Ecto neural progenitor cell (in vitro differentiated cells): Measurements from ENCODE around the gene CD3E.
"Not testable (repeated sequence)": the region's sequence is repeated elsewhere in the genome, so short reads cannot be mapped to it uniquely, and the experiment has no call there.

Source experiments
- DNase-seq: peaks from one replicate; pipeline ENCODE4 v3.0.0-alpha.2; 2018; ENCODE audit warnings: low spot score

Gene CD3E

DNA sequence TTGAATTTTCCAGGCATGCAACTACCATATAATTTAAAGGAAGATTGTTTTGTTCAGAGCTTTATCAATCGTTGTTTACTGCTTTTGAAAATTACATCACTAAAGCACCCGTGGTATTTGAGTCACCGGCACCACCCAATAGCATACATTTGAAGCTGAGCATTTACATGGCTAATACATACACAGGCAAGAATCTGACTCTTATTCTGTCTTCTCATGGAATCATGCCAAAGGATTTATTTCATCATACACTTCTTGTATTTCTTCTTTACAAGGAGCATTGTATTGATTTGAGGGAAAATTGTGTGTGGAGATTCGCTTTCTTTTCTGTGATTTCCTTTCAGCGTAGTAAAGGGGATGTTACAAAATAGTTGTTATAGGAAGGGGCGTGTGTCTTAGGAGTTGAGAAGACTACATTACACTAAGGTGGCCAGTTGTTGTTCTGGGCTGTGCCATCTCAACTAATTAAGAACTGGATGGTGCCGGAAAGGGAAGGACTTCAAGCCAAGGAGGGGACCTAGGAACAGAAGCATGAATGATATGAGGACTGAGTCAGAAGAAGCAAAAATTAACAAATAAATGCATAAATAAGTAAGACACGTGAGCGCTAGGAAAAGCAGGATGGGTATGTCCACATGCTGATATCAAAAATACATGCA lies 12.9 kb upstream of the CD3E start:
- DNase-seq, result no peak

DNA sequence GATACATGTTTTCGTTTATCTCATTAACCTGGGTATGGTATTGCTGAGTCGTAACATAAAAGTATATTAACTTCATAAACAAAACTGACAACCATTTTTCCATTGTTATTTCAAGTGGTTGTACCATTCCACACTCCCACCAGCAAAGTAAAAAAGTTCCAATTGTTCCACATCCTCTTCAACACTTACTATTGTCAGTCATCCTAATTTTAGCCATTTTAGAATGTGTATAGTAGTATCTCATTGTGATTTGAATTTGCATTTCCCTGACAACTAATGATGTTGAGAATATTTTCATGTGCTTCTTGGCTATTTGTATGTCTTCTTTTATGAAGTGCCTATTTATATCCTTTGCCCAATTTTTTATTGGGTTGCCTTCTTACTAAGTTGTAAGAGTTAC lies 10.5 kb upstream of the CD3E start:
- no peak for DNase-seq

DNA sequence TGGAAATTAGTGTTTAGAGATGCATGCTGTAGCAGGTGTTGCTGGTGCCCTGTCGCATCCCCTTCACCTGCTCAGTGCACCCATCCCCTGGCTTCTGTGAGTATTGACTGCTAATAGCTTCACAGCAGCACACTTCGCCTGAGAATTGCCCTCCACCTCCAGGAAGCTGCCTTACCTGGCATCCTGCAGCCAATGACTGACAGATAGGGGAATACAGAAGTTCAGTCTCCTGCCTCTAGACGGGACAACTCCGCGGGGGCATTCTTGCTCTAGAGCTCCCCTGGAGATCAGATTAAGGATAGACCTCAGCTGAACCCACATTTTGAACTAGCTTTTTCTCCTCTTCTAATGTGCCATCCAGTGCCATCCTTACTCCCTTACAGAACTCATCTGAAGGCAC lies 9.3 kb upstream of the CD3E start:
- no peak for DNase-seq

DNA sequence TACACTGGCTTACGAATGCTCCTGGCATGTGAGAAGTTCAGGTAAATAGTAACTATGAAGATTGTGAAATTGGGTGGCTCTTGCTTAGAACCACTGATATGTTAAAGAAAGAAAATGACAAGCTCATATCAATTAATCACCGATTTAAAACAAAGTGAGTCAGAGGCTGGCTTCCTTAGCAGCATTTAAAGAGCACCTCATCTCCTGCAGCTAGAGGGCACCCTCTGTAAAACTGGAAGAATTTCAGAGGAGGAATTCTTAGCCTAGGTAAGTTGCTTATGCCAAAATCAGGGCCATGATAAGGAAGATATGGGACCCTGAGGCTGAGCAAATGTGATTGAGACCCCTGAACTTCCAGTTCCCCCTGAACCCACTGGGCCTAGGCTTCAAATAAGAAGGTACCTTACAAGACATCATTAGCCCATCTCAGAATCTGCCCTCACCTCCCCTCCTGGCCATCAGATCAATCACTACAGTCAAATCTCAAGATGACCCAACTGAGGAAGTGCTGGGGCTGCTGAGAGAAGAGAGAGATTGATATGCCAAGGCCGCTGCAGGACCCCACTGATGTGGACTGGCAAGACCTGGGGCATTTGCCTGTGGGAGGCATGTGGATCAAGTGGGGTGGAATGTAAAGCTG lies 8.6 kb upstream of the CD3E start:
- DNase-seq, result no peak

DNA sequence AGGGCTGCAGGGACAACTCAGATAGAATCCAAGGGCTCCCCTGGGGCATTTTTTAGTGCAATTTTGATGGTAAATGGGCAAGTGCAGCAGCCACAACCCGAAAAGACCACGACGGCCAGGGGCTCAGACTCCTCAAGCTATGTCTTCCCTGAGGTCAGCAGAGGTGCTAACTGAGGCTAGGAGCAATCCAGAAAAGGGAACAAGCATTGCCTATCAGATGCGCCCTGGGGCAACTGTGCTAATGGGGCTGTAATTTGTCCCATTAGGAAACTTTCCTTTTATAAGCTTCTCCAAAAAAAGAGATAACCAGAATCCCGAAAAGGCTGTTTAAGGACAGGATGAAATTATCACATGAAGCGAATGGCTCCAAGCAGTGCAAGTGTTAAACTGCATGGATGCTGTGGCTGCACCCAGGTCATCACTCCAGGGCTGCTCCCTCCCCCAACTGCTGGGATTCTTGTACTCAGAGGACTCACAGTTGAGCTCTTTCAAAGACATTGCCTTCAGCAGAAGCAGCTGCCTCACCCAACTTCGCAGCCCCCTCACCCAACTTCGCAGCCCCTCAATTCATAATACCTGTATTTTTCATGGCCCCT lies 2.8 kb upstream of the CD3E start:
- no peak for DNase-seq

DNA sequence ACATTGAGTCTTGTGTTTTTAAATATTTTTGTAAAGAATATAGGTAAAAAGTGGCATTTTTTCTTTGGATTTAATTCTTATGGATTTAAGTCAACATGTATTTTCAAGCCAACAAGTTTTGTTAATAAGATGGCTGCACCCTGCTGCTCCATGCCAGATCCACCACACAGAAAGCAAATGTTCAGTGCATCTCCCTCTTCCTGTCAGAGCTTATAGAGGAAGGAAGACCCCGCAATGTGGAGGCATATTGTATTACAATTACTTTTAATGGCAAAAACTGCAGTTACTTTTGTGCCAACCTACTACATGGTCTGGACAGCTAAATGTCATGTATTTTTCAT lies 333 bp upstream of the CD3E start:
- DNase-seq, result no peak

DNA sequence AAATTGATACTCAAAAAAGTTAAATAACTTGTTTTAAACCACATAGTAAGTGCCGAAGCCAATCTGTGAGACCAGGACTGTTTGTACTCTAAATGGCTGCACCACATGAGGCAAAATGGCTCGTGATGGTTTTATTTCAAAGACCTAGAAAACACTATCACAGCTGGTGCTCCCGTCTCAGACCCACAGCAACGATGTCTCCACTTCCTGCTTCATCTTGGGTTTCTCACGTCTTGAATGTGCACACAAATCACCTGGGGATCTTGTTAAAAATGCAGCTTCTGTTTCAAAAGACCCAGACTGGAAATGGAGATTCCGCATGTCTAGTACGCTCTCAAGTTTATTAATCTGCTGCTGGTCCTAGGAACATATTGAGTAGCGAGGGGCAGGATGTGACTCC lies 1.2 kb downstream of the CD3E start:
- no peak for DNase-seq

DNA sequence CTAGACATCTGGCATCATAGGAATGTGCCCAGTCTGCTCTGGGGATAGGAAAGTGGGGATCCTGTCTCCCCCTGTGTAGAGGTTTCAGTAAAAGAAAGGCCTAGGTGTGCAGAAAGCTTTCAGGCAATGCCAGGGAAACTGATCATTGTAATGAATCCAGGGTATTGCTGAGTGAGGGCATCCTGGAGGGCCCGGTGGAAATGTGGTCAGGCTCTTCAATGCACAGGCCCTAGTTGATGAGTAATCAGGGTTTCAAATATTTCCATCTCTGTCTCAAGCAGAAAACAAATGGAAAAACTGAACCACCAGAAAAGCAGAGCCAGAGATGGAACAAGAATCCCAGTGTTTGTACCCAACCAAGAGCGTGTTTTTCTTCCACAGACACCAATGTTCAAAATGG lies 2.0 kb downstream of the CD3E start:
- no peak for DNase-seq

DNA sequence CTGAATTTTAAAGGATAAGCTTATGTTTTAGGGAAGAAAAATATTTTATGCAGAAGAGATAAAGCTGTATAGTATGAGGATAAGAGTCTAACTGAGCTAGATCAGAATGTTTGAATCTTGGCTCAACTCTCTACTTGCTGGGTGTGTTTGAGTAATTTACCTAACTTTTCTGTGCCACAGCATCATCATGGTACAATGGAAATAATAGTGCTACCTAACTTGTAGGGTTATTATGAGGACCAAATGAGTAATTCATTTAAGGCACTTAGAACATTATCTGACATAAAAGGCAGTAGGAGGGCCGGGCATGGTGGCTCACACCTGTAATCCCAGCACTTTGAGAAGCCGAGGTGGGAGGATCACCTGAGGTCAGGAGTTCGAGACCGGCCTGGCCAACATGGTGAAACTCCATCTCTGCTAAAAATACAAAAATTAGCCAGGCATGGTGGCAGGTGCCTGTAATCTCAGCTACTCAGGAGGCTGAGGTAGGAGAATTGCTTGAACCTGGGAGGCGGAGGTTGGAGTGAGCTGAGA lies 4.5 kb downstream of the CD3E start:
- not testable (repeated sequence) for DNase-seq

DNA sequence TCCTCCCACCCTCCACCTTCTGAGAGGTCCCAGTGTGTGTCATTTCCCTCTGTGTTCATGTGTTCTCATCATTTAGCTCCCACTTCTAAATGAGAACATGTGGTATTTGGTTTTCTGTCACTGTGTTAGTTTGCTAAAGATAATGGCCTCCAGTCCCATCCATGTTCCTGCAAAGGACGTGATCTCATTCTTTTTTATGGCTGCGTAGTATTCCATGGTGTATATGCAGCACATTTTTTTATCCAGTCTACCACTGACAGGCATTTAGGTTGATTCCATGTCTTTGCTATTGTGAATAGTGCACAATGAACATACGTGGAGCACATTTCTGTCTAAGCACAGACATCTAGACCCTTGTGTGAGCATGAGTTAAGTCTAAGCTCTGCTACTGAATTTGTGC lies 5.7 kb downstream of the CD3E start:
- no peak for DNase-seq

DNA sequence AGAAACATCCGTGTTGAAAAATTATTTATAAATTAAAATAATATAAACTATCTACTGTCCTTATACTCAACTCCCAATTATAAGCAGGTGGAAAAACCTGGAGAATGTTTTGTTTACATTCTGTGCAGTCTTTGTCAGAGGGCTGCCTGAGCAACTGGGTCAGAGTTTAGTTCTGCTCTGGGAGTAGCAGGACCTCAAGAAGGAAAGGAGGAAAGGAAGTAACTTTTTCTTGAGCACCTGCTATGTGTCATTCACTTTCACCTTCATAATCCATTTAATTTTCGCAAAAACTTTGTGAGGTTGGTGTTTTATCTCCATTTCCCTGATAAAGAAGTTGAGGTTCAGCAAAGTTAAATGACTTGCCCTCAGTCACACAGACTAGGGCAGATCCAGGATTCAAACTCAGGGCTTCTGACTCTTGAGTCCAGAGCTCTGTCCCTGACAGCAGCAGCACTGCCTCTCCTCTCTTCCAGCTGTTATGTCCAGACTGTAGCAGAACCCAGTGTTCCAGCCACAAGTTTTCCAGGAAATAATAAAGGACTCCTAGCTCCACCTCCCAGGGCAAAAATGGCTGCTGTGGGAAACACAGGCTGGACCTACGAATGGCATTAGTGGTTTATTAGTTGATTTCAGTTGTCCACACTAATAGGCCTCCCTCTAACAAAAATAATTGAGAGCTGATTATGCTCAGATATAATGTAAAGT lies 6.4 kb downstream of the CD3E start:
- DNase-seq, result no peak

DNA sequence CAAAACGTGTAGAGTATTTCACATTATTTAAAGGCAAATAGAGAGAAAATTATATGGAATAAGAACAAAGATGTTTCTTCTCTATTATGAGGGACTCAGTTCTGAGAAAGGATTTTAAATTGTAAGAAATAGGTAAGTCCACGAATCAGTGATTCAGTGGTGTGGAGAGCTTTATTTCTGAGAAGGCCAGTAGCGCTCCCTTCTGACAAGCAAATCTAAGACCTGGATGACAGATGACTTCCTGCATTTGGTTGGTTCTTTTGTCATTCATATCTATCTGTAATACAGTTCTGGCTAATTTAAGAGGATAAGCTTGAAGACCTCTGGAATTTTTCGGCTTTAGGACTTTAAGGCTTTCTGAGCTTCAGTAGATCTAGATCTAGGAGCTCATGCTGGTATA lies 7.0 kb downstream of the CD3E start:
- no peak for DNase-seq

DNA sequence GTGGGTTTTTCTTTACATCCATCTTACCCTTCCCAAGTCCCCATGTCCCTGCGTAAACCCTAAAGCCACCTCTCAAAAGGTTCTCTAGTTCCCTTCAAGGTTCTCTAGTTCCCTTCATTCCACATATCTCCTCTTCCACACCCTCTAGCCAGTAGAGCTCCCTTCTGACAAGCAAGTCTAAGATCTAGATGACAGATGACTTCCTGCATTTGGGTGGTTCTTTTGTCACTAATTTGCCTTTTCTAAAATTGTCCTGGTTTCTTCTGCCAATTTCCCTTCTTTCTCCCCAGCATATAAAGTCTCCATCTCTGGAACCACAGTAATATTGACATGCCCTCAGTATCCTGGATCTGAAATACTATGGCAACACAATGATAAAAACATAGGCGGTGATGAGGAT lies 7.8 kb downstream of the CD3E start:
- DNase-seq, result no peak

DNA sequence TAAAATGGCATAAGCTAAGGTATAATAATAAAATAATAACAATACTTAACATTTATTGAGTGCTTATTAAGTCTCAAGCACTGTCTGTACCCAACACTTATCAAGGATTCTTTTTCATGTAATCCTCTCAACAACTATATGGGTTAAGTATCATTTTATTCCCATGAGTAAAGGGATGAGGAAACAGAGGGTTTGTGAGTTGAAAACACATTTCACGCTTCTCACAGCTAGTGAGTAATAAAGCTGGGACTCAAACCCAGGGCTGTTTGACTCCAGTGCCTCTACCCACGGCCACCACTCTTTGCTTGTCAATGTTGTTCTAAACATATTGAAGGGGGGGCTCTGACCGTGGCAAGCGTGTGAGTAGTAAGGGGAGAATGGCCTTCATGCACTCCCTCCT lies 8.7 kb downstream of the CD3E start:
- no peak for DNase-seq

DNA sequence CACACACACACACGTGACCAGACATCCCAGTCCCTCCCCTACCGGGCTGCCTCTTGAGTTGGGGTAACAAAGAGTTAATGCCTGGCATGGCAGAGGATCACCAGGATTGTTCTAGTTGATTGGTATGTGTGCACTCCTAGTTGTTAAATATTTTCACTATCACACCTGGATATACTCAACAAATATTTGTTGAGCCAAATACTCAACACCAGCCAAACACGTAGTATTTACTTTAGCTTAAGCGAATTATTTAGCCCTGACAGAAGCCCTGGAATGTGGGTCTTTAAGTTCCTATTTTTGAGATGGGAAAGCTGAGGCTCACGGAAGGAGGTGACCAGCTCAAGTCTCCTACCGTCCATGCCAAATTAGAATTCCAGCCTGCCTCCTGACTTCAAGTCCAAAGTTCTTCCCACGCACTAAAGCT lies 10.5 kb downstream of the CD3E start:
- no peak for DNase-seq

DNA sequence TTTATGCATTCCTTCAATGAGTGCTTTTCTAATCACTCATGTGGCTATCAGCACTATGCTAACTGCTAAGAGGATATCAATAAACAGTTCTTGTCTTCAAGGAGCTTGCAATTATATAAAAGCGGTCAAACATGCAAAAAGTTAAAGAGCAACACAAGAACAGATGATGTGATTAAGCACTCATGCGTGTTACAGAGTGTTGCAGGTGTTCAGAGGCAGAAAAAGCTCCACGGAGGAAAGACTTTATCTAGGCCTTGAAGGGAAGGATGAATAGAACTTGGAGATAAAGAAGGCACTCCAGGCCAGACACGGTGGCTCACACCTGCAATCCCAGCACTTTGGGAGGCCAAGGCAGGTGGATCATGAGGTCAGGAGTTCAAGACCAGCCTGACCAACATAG lies 13.6 kb downstream of the CD3E start:
- no peak for DNase-seq

DNA sequence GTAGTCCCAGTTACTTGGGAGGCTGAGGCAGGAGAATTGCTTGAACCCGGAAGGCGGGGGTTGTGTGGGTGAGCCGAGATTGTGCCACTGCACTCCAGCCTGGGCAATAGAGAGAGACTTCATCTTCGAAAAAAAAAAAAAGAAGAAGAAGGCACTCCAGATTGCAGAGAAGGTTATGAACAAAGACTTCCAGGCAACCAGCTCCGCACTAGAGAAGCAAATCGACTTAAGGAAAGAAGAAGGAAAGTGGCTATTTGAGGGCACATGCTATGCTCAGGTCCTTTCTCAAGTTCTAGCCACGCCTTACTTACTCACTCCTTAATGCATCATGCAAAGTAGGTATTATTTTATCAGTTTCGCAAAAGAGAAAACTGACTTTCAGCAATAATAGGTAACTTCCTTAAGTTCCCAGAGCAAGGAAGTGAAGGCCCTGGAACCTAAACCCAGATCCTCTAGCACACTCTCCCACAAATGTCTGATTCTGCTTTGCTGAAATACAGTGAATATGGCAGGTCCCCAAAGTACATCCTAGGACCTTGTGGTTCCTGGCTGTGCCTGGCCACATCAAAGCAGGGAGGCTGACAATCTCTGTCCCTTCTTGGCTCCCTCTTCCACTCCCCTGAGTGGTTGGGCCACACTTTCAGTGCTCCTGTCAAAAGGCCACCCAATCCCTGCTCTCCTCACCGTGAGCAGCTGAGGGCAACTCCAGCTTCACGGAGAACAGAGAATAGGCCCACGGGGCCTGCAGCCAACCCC lies 14.2 kb downstream of the CD3E start:
- DNase-seq, result no peak

DNA sequence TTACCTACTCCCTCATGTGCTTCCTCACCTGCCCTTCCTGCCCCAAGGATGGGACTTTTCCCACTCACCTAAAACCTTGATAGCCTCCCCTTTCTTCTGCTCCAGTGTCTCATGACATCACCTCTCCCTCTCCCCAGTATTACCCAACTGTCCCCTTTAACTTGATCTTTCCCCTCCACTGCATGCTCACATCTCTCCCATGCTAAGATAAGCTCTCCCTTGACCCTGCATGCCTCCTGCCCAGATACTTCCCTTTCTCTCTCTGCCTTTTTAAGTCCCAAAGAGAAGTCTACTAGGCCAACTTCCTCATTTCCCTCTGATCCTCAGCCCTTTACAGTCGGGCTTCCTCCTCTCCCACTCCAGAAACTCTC lies 14.8 kb downstream of the CD3E start:
- DNase-seq, result no peak

DNA sequence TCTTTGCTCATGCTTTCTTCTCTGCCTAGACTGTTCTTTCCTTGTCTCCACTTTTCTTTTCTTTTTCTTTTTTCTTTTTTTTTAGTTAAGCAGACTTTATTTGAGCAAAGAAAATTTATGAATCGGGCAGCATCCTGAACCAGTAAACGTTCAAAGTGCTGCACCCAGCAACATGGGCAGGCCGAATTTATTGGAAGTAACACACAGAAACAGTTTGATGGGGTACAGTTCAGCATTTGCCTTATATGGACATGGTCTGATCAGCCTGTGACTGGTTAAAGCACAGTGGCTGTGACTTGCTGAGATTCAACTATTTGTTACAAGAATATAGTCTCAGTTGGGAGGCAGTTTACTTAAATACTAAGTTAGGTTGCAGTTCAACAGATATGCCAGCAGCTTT lies 16.0 kb downstream of the CD3E start:
- no peak for DNase-seq

DNA sequence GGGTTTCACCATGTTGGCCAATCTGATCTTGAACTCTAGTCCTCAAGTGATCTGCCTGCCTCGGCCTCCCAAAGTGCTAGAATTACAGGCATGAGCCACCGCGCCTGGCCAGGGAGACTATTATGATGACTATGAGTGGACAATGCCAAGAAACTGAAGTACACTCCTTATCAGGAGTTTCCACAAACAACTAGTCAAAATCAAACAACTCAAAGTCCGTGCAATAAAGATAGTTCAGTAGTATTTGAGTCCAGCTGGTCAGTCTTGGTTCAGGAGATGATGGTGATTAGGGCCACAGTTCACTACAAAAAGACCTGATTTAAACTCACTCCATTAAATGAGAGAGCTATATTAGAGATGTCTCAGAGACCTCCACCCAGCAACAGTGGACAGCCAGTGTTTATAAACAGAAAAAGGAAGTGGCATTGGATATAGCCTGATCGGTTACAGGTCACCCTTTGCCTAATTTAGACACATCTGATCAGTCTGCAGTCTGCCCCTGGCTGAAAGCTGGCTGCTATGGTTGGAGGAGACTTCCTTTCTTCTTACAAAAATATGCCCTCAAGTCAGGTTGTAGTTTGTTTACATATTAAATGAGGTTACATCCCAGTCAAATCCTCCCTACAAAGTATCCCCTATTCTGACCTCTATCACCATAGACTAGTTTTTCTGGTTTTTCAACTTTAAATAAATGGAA lies 17.0 kb downstream of the CD3E start:
- DNase-seq, result no peak

DNA sequence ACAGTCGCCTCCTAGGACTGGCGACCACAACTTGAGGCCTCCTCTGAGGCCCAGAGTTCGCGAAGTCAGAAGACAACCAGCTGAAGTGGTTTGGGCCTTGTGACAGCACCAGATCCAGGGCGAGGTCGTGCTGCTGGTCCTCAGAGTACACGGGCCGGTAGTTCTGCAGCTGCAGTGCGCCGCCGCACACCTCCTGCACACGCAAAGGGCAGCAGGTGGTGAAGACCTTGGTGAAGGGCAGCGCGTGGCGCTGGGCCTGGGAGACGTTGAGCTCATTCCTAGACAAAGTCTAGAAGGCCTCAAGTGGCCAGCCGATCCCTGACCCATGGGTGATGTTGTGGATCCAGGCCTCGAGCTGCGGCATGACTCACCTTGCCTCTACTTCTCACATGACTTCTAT lies 18.2 kb downstream of the CD3E start:
- no peak for DNase-seq

DNA sequence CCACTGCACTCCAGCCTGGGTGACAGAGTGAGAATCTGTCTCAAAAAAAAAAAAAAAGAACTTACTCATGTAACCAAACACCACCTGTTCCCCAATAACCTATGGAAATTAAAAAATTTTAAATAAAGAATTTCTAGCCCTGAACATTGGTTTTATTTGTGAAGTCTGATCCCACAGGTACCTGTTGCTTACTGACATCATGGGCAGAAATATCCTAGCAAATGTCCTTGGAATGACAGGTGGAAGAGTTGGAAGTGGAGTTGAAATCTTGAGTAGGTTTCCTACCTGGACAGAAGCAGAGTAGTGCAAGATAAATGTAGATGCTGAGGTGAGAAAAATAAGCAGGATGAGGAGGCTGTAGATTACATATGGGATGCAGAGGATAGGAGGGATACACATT lies 20.8 kb downstream of the CD3E start:
- no peak for DNase-seq
